ENCODE measurements around the gene LINC01488. TPM values are rescaled to one million over a fixed set of nuclear protein-coding genes. Genes with fewer than 3 reads are reported as not detected.

LINC01488 gene
- total and polyA plus RNA-seq, 4 donors = not detected

- H3K4me1 ChIP-seq (ENCODE audit: control insufficient read depth in 1 of 2, insufficient read depth in 2 of 2, low read length in 2 of 2) = no peaks in the 10 kb centered on the region
- ATAC-seq (ENCODE audit: low FRiP score) (no peak), DNase-seq (peak in 1 of 2 donors; percentile 50)
- no peak overlapping the region for H3K4me3 ChIP-seq (ENCODE audit: low read length in 2 of 2)
- no peaks in the 10 kb centered on the region for H3K9me3 ChIP-seq (ENCODE audit: control insufficient read depth, low read length)
- H3K36me3 ChIP-seq (ENCODE audit: control insufficient read depth in 1 of 2, insufficient read depth in 2 of 2, low read length in 1 of 2) = no peaks in the 10 kb centered on the region
- H3K27me3 ChIP-seq (ENCODE audit: control insufficient read depth in 1 of 2, insufficient read depth in 2 of 2, low read length in 1 of 2) = no peaks in the 10 kb centered on the region
- intact Hi-C loops (cut with DNase I) = loop anchor here in 1 of 2 donors (5.0 kb wide), 1 partner anchor 118 kb away; no protein-coding TSS in a partner anchor
- no peak overlapping the region for H3K27ac ChIP-seq (ENCODE audit: low read depth in 1 of 2, low read length in 2 of 2)
- 95 to 97% methylated on average over 10 of the region's 10 CpGs for WGBS, 2 donors
Observed at GRCh38 chr11:69504576-69505335, 23.3 kb downstream of the LINC01488 start.

GRCh38 chr11:69508974-69509373 is 27.5 kb downstream of the LINC01488 start:
- Histone ChIP-seq H3K27me3 (ENCODE audit: control insufficient read depth in 1 of 2, insufficient read depth in 2 of 2, low read length in 1 of 2) (no peaks in the 10 kb centered on the region), H3K4me3 (ENCODE audit: low read length in 2 of 2) (no peak overlapping the region), H3K36me3 (ENCODE audit: control insufficient read depth in 1 of 2, insufficient read depth in 2 of 2, low read length in 1 of 2) (no peaks in the 10 kb centered on the region), H3K4me1 (ENCODE audit: control insufficient read depth in 1 of 2, insufficient read depth in 2 of 2, low read length in 2 of 2) (no peaks in the 10 kb centered on the region), H3K27ac (ENCODE audit: low read depth in 1 of 2, low read length in 2 of 2) (no peak overlapping the region), H3K9me3 (ENCODE audit: control insufficient read depth, low read length) (no peaks in the 10 kb centered on the region)
- intact Hi-C loops (cut with DNase I) = loop anchor here in 1 of 2 donors (5.0 kb wide), 1 partner anchor 113 kb away; no protein-coding TSS in a partner anchor
- DNase-seq = peak in 1 of 2 donors; percentile 20
- ATAC-seq (ENCODE audit: low FRiP score) = no peak
- 87% methylated on average over 5 of the region's 5 CpGs for WGBS, 2 donors

GRCh38 chr11:69509381-69509780 is 27.9 kb downstream of the LINC01488 start:
- intact Hi-C loops (cut with DNase I) = loop anchor here in 1 of 2 donors (5.0 kb wide), 1 partner anchor 113 kb away; no protein-coding TSS in a partner anchor
- Histone ChIP-seq H3K9me3 (ENCODE audit: control insufficient read depth, low read length) (no peaks in the 10 kb centered on the region), H3K27ac (ENCODE audit: low read depth in 1 of 2, low read length in 2 of 2) (no peak overlapping the region), H3K4me1 (ENCODE audit: control insufficient read depth in 1 of 2, insufficient read depth in 2 of 2, low read length in 2 of 2) (no peaks in the 10 kb centered on the region), H3K27me3 (ENCODE audit: control insufficient read depth in 1 of 2, insufficient read depth in 2 of 2, low read length in 1 of 2) (no peaks in the 10 kb centered on the region), H3K36me3 (ENCODE audit: control insufficient read depth in 1 of 2, insufficient read depth in 2 of 2, low read length in 1 of 2) (no peaks in the 10 kb centered on the region), H3K4me3 (ENCODE audit: low read length in 2 of 2) (no peak overlapping the region)
- ATAC-seq (ENCODE audit: low FRiP score) (no peak), DNase-seq (peak in 1 of 2 donors; percentile 64)
- WGBS, 2 donors = 93 to 96% methylated on average over 7 of the region's 7 CpGs

GRCh38 chr11:69509846-69510390 is 28.5 kb downstream of the LINC01488 start:
- H3K9me3 ChIP-seq (ENCODE audit: control insufficient read depth, low read length) = no peaks in the 10 kb centered on the region
- intact Hi-C loops (cut with DNase I) = loop anchor here in 1 of 2 donors (5.0 kb wide), 1 partner anchor 112 kb away; no protein-coding TSS in a partner anchor
- WGBS, 2 donors = 84 to 87% methylated on average over 10 of the region's 10 CpGs
- no peak for ATAC-seq (ENCODE audit: low FRiP score)
- no peaks in the 10 kb centered on the region for H3K36me3 ChIP-seq (ENCODE audit: control insufficient read depth in 1 of 2, insufficient read depth in 2 of 2, low read length in 1 of 2)
- DNase-seq = peak in 1 of 2 donors; percentile 42
- no peak overlapping the region for H3K4me3 ChIP-seq (ENCODE audit: low read length in 2 of 2)
- no peaks in the 10 kb centered on the region for H3K4me1 ChIP-seq (ENCODE audit: control insufficient read depth in 1 of 2, insufficient read depth in 2 of 2, low read length in 2 of 2)
- H3K27ac ChIP-seq (ENCODE audit: low read depth in 1 of 2, low read length in 2 of 2) = no peak overlapping the region
- no peaks in the 10 kb centered on the region for H3K27me3 ChIP-seq (ENCODE audit: control insufficient read depth in 1 of 2, insufficient read depth in 2 of 2, low read length in 1 of 2)

GRCh38 chr11:69510471-69511357 is 29.3 kb downstream of the LINC01488 start:
- intact Hi-C loops (cut with DNase I) = no loop called here
- ATAC-seq (ENCODE audit: low FRiP score) (no peak), DNase-seq (peak in 1 of 2 donors; percentile 69)
- no peaks in the 10 kb centered on the region for H3K36me3 ChIP-seq (ENCODE audit: control insufficient read depth in 1 of 2, insufficient read depth in 2 of 2, low read length in 1 of 2)
- no peaks in the 10 kb centered on the region for H3K4me1 ChIP-seq (ENCODE audit: control insufficient read depth in 1 of 2, insufficient read depth in 2 of 2, low read length in 2 of 2)
- no peak overlapping the region for H3K4me3 ChIP-seq (ENCODE audit: low read length in 2 of 2)
- H3K27ac ChIP-seq (ENCODE audit: low read depth in 1 of 2, low read length in 2 of 2) = no peak overlapping the region
- 92 to 93% methylated on average over 14 of the region's 14 CpGs for WGBS, 2 donors
- no peaks in the 10 kb centered on the region for H3K27me3 ChIP-seq (ENCODE audit: control insufficient read depth in 1 of 2, insufficient read depth in 2 of 2, low read length in 1 of 2)
- H3K9me3 ChIP-seq (ENCODE audit: control insufficient read depth, low read length) = no peaks in the 10 kb centered on the region

- 91 to 92% methylated on average over 21 of the region's 21 CpGs for WGBS, 2 donors
Observed at GRCh38 chr11:69511358-69512055, 30.0 kb downstream of the LINC01488 start.

GRCh38 chr11:69512136-69512535 is 30.7 kb downstream of the LINC01488 start:
- ATAC-seq (ENCODE audit: low FRiP score) = no peak
- no peaks in the 10 kb centered on the region for H3K4me1 ChIP-seq (ENCODE audit: control insufficient read depth in 1 of 2, insufficient read depth in 2 of 2, low read length in 2 of 2)
- H3K27me3 ChIP-seq (ENCODE audit: control insufficient read depth in 1 of 2, insufficient read depth in 2 of 2, low read length in 1 of 2) = no peaks in the 10 kb centered on the region
- intact Hi-C loops (cut with DNase I) = no loop called here
- peak in 1 of 2 donors; percentile 49 for DNase-seq
- no peak overlapping the region for H3K27ac ChIP-seq (ENCODE audit: low read depth in 1 of 2, low read length in 2 of 2)
- H3K36me3 ChIP-seq (ENCODE audit: control insufficient read depth in 1 of 2, insufficient read depth in 2 of 2, low read length in 1 of 2) = no peaks in the 10 kb centered on the region
- 96 to 97% methylated on average over 8 of the region's 8 CpGs for WGBS, 2 donors
- H3K4me3 ChIP-seq (ENCODE audit: low read length in 2 of 2) = no peak overlapping the region
- no peaks in the 10 kb centered on the region for H3K9me3 ChIP-seq (ENCODE audit: control insufficient read depth, low read length)

More at GRCh38 chr11:69511358-69512055, 30.0 kb downstream of the LINC01488 start:
- Histone ChIP-seq H3K4me1 (ENCODE audit: control insufficient read depth in 1 of 2, insufficient read depth in 2 of 2, low read length in 2 of 2) (no peaks in the 10 kb centered on the region), H3K36me3 (ENCODE audit: control insufficient read depth in 1 of 2, insufficient read depth in 2 of 2, low read length in 1 of 2) (no peaks in the 10 kb centered on the region), H3K4me3 (ENCODE audit: low read length in 2 of 2) (no peak overlapping the region), H3K9me3 (ENCODE audit: control insufficient read depth, low read length) (no peaks in the 10 kb centered on the region), H3K27ac (ENCODE audit: low read depth in 1 of 2, low read length in 2 of 2) (no peak overlapping the region), H3K27me3 (ENCODE audit: control insufficient read depth in 1 of 2, insufficient read depth in 2 of 2, low read length in 1 of 2) (no peaks in the 10 kb centered on the region)
- ATAC-seq (ENCODE audit: low FRiP score) (no peak), DNase-seq (peak in 1 of 2 donors; percentile 66)
- intact Hi-C loops (cut with DNase I) = no loop called here

- Histone ChIP-seq H3K4me3 (ENCODE audit: low read length in 2 of 2) (no peak overlapping the region), H3K27ac (ENCODE audit: low read depth in 1 of 2, low read length in 2 of 2) (no peak overlapping the region), H3K27me3 (ENCODE audit: control insufficient read depth in 1 of 2, insufficient read depth in 2 of 2, low read length in 1 of 2) (no peaks in the 10 kb centered on the region), H3K9me3 (ENCODE audit: control insufficient read depth, low read length) (no peaks in the 10 kb centered on the region), H3K36me3 (ENCODE audit: control insufficient read depth in 1 of 2, insufficient read depth in 2 of 2, low read length in 1 of 2) (no peaks in the 10 kb centered on the region), H3K4me1 (ENCODE audit: control insufficient read depth in 1 of 2, insufficient read depth in 2 of 2, low read length in 2 of 2) (no peaks in the 10 kb centered on the region)
- DNase-seq (peak in 1 of 2 donors; percentile 64), ATAC-seq (ENCODE audit: low FRiP score) (no peak)
- 90% methylated on average over 16 of the region's 16 CpGs for WGBS, 2 donors
- intact Hi-C loops (cut with DNase I) = no loop called here
Observed at GRCh38 chr11:69512790-69513189, 31.3 kb downstream of the LINC01488 start.

Measured in aorta (tissue), 5 donors.